DOHH2 (cell line): Measurements from ENCODE around the gene ZFAND2B.

Source experiments
- H3F3A ChIP-seq: fragments of 200-600 bp; sonication (generic), shearing (Covaris generic); 2 replicates; pipeline ENCODE4 v1.6.0; 2016; ENCODE audit warnings: antibody characterized with exemption, mild to moderate bottlenecking; ENCODE audit not compliant: control insufficient read depth, insufficient read depth
- H3K27ac ChIP-seq: fragments of 200-600 bp; sonication (generic); 2 replicates; pipeline ENCODE4 v1.5.1; 2014; ENCODE audit warnings: low read depth, mild to moderate bottlenecking, low read length, moderate library complexity
- H3K27me3 ChIP-seq: fragments of 200-600 bp; sonication (generic); 2 replicates; pipeline ENCODE4 v1.6.1; 2014; ENCODE audit warnings: mild to moderate bottlenecking, low read length, mixed read lengths; ENCODE audit not compliant: control insufficient read depth
- H3K36me3 ChIP-seq: fragments of 200-600 bp; sonication (generic); 2 replicates; pipeline ENCODE4 v1.6.1; 2014; ENCODE audit warnings: mild to moderate bottlenecking, low read length, moderate library complexity, mixed read lengths; ENCODE audit not compliant: control insufficient read depth
- H3K4me1 ChIP-seq: fragments of 200-600 bp; sonication (generic); 2 replicates; pipeline ENCODE4 v1.6.1; 2014; ENCODE audit warnings: mild to moderate bottlenecking, low read length, mixed read lengths; ENCODE audit not compliant: control insufficient read depth
- H3K4me2 ChIP-seq: fragments of 200-600 bp; sonication (generic); 2 replicates; pipeline ENCODE4 v1.6.0; 2014; ENCODE audit warnings: mild to moderate bottlenecking, low read length, moderate library complexity
- H3K4me3 ChIP-seq: fragments of 200-600 bp; sonication (generic); 2 replicates; pipeline ENCODE4 v1.5.1; 2014; ENCODE audit warnings: mild to moderate bottlenecking, low read length, mixed read lengths
- H3K79me2 ChIP-seq: fragments of 200-600 bp; sonication (generic); 2 replicates; pipeline ENCODE4 v1.6.1; 2014; ENCODE audit warnings: mild to moderate bottlenecking, low read length, mixed read lengths; ENCODE audit not compliant: control insufficient read depth
- H3K9me2 ChIP-seq: fragments of 200-600 bp; sonication (generic); replicated peaks from 2 replicates; pipeline ENCODE4 v1.6.1; 2014; ENCODE audit warnings: mild to moderate bottlenecking, low read length, mixed read lengths; ENCODE audit not compliant: control insufficient read depth
- H3K9me3 ChIP-seq: fragments of 200-600 bp; sonication (generic); 2 replicates; pipeline ENCODE4 v1.6.1; 2014; ENCODE audit warnings: antibody characterized with exemption, low read length, mixed read lengths; ENCODE audit not compliant: control insufficient read depth, insufficient read depth
- H4K20me1 ChIP-seq: fragments of 200-600 bp; sonication (generic); 2 replicates; pipeline ENCODE4 v1.6.0; 2014; ENCODE audit warnings: low read depth, mild to moderate bottlenecking, antibody characterized with exemption, low read length, moderate library complexity; ENCODE audit not compliant: control insufficient read depth, insufficient read depth
- CTCF ChIP-seq: fragments of 200-600 bp; sonication (generic); IDR thresholded peaks from one replicate; pipeline ENCODE4 v1.5.1; 2014; ENCODE audit warnings: antibody characterized with exemption, mild to moderate bottlenecking, low read depth, low read length; ENCODE audit not compliant: poor library complexity, severe bottlenecking
- EZH2phosphoT487 ChIP-seq: fragments of 200-600 bp; sonication (generic); IDR thresholded peaks from 2 replicates; pipeline ENCODE4 v1.6.1; 2017; ENCODE audit warnings: borderline replicate concordance, mild to moderate bottlenecking, antibody characterized with exemption, low read length, moderate library complexity, mixed read lengths

Gene ZFAND2B

GRCh38 chr2:219247678-219248642, 41.4 kb downstream of the ZFAND2B start:
- no peaks in the 10 kb centered on the region for H3K9me3 ChIP-seq
- peaks cover 78% of the 10 kb centered on the region for H3K4me1 ChIP-seq
- H3K4me2 ChIP-seq: peak overlapping the region; percentile 97
- no peaks in the 10 kb centered on the region for H3K27me3 ChIP-seq
- peak overlapping the region; percentile 74 for H3K4me3 ChIP-seq
- H3K27ac ChIP-seq: peak overlapping the region; percentile 98
- H3K79me2 ChIP-seq: peaks cover 68% of the 10 kb centered on the region
- H3F3A ChIP-seq: peaks cover 18% of the 10 kb centered on the region
- TF ChIP-seq CTCF (no peak), EZH2phosphoT487 (no peak)
- H3K9me2 ChIP-seq: no peaks in the 10 kb centered on the region
- H4K20me1 ChIP-seq: peaks cover 7% of the 10 kb centered on the region; the same call in 1 of the 2 replicates
- peaks cover 64% of the 10 kb centered on the region for H3K36me3 ChIP-seq

GRCh38 chr2:219248845-219249202, 42.2 kb downstream of the ZFAND2B start:
- no peaks in the 10 kb centered on the region for H3K27me3 ChIP-seq
- H4K20me1 ChIP-seq: peaks cover 7% of the 10 kb centered on the region; the same call in 1 of the 2 replicates
- H3K27ac ChIP-seq: peak overlapping the region; percentile 98
- H3K4me1 ChIP-seq: peaks cover 78% of the 10 kb centered on the region
- H3K9me2 ChIP-seq: no peaks in the 10 kb centered on the region
- peaks cover 18% of the 10 kb centered on the region for H3F3A ChIP-seq
- H3K4me3 ChIP-seq: peak overlapping the region; percentile 74
- peaks cover 75% of the 10 kb centered on the region for H3K79me2 ChIP-seq
- no peaks in the 10 kb centered on the region for H3K9me3 ChIP-seq
- peak overlapping the region; percentile 97 for H3K4me2 ChIP-seq
- peaks cover 64% of the 10 kb centered on the region for H3K36me3 ChIP-seq
- no peak for TF ChIP-seq EZH2phosphoT487
- TF ChIP-seq CTCF: no peak

GRCh38 chr2:219249203-219249980, 42.8 kb downstream of the ZFAND2B start:
- Histone ChIP-seq H3F3A (peaks cover 18% of the 10 kb centered on the region), H3K79me2 (peaks cover 75% of the 10 kb centered on the region), H3K36me3 (peaks cover 64% of the 10 kb centered on the region), H3K27me3 (no peaks in the 10 kb centered on the region; the same call in 1 of the 2 replicates), H3K4me2 (peak overlapping the region; percentile 97), H4K20me1 (peaks cover 7% of the 10 kb centered on the region; the same call in 1 of the 2 replicates), H3K9me2 (no peaks in the 10 kb centered on the region), H3K4me1 (peaks cover 81% of the 10 kb centered on the region), H3K9me3 (no peaks in the 10 kb centered on the region), H3K4me3 (peak overlapping the region; percentile 74), H3K27ac (peak overlapping the region; percentile 98)
- TF ChIP-seq CTCF (no peak), EZH2phosphoT487 (no peak)
